Endodermal cell (in vitro differentiated cells): Measurements from ENCODE around the gene KLHL18. TPM values are rescaled to one million over a fixed set of nuclear protein-coding genes. Genes with fewer than 3 reads are reported as not detected.
A peak's percentile ranks its signal among the peaks of the same experiment; 100 is the strongest.

Experiments
- DNase-seq: peaks from one replicate; pipeline ENCODE4 v3.0.0-alpha.2; 2017
- H3K27ac ChIP-seq: 2 replicates; pipeline ENCODE4 v1.5.1; 2013; ENCODE audit warnings: mild to moderate bottlenecking, low read depth, low read length, moderate library complexity
- H3K27me3 ChIP-seq: 2 replicates; pipeline ENCODE4 v1.6.1; 2013; ENCODE audit warnings: mild to moderate bottlenecking, low read length, moderate library complexity; ENCODE audit not compliant: insufficient read depth, control insufficient read depth, poor library complexity, severe bottlenecking
- H3K36me3 ChIP-seq: 2 replicates; pipeline ENCODE4 v1.7.0; 2013; ENCODE audit warnings: mild to moderate bottlenecking, low read length, moderate library complexity; ENCODE audit not compliant: control insufficient read depth, insufficient read depth
- H3K4me1 ChIP-seq: one replicate; pipeline ENCODE4 v1.7.0; 2013; ENCODE audit warnings: low read length; ENCODE audit not compliant: control insufficient read depth, insufficient read depth
- H3K4me3 ChIP-seq: 2 replicates; pipeline ENCODE4 v1.5.1; 2013; ENCODE audit warnings: mild to moderate bottlenecking, low read length, moderate library complexity
- H3K9ac ChIP-seq: 2 replicates; pipeline ENCODE4 v1.6.1; 2013; ENCODE audit warnings: mild to moderate bottlenecking, low read length, moderate library complexity; ENCODE audit not compliant: poor library complexity, severe bottlenecking; ENCODE audit errors: extremely low read depth
- H3K9me3 ChIP-seq: 2 replicates; pipeline ENCODE4 v1.6.1; 2013; ENCODE audit warnings: mild to moderate bottlenecking, low read length, moderate library complexity; ENCODE audit not compliant: control insufficient read depth
- H3K27ac Mint-ChIP-seq: 2 replicates; pipeline ENCODE4 v1.8.0; 2020; ENCODE audit warnings: mixed read lengths
- H3K27me3 Mint-ChIP-seq: 2 replicates; pipeline ENCODE4 v1.8.0; 2021; ENCODE audit warnings: mild to moderate bottlenecking, mixed read lengths; ENCODE audit not compliant: insufficient read depth
- H3K36me3 Mint-ChIP-seq: 2 replicates; pipeline ENCODE4 v1.8.0; 2020; ENCODE audit warnings: low read depth, mixed read lengths
- H3K4me1 Mint-ChIP-seq: 2 replicates; pipeline ENCODE4 v1.8.0; 2020; ENCODE audit warnings: mixed read lengths
- H3K4me3 Mint-ChIP-seq: 2 replicates; pipeline ENCODE4 v1.8.0; 2020; ENCODE audit warnings: mild to moderate bottlenecking, moderate library complexity, mixed read lengths
- H3K9me3 Mint-ChIP-seq: 2 replicates; pipeline ENCODE4 v1.8.0; 2020; ENCODE audit warnings: mild to moderate bottlenecking, mixed read lengths
- CTCF ChIP-seq: fragments of 200-600 bp; sonication (generic); conservative IDR thresholded peaks from 2 replicates; pipeline ENCODE4 v1.5.0; 2021; ENCODE audit warnings: antibody characterized with exemption, mild to moderate bottlenecking
- WGBS, 2 experiments: methylation state at CpG; one replicate each; pipeline versions ENCODE4 v1.1.5 to v1.1.7; 2013; ENCODE audit warnings: missing lambda C conversion rate in 2 of 2, mixed read lengths in 1 of 2; ENCODE audit not compliant: insufficient coverage in 1 of 2, insufficient read length in 1 of 2; 5-methylcytosine and 5-hydroxymethylcytosine counted together
- total RNA-seq, 2 donors: library from RNA; stranded (reverse); fragmentation: NEBNext Ultra II Directional in 1 of 2; extraction: Animal tissue kit (Norgen Biotek cat#: 25700) in 1 of 2; gene quantifications; 2 replicates in 1 of 2; 3 replicates in 1 of 2; pipeline ENCODE4 v1.2.1, GENCODE V29; 2021

The KLHL18 gene
- total RNA-seq, 2 donors from 2014 or later = 20.7 to 28.3 TPM

- H3K36me3 ChIP-seq = peaks cover 68% of the 10 kb centered on the region
- no peaks in the 10 kb centered on the region for H3K9me3 ChIP-seq
- no peak overlapping the region for H3K27ac ChIP-seq
- H3K9ac ChIP-seq = no peak overlapping the region
- Mint-ChIP-seq H3K27ac (peak overlapping the region; percentile 35), H3K36me3 (peaks cover 57% of the 10 kb centered on the region), H3K4me1 (no peaks in the 10 kb centered on the region), H3K4me3 (no peak overlapping the region), H3K9me3 (no peaks in the 10 kb centered on the region), H3K27me3 (no peaks in the 10 kb centered on the region)
- WGBS, 2 experiments = 88 to 91% methylated on average over 3 to 8 of the region's 8 CpGs
- H3K4me1 ChIP-seq = no peaks in the 10 kb centered on the region
- no peak for TF ChIP-seq CTCF
- H3K27me3 ChIP-seq = no peaks in the 10 kb centered on the region
- H3K4me3 ChIP-seq = no peak overlapping the region
- DNase-seq = no peak
These were observed 40.9 kb downstream of the KLHL18 start for GRCh38 chr3:47323431-47324277.

- H3K27ac Mint-ChIP-seq = no peak overlapping the region
- H3K4me3 ChIP-seq = no peak overlapping the region
- H3K4me1 Mint-ChIP-seq = no peaks in the 10 kb centered on the region
- peaks cover 63% of the 10 kb centered on the region for H3K36me3 Mint-ChIP-seq
- peaks cover 72% of the 10 kb centered on the region for H3K36me3 ChIP-seq
- H3K27me3 Mint-ChIP-seq = no peaks in the 10 kb centered on the region
- no peaks in the 10 kb centered on the region for H3K4me1 ChIP-seq
- H3K9me3 Mint-ChIP-seq = no peaks in the 10 kb centered on the region
- no peak overlapping the region for H3K9ac ChIP-seq
- TF ChIP-seq CTCF = peak; percentile 88
- no peak overlapping the region for H3K27ac ChIP-seq
- no peaks in the 10 kb centered on the region for H3K27me3 ChIP-seq
- WGBS, 2 experiments = 8 to 15% methylated on average over 2 of the region's 2 CpGs
- no peaks in the 10 kb centered on the region for H3K9me3 ChIP-seq
- H3K4me3 Mint-ChIP-seq = no peak overlapping the region
- DNase-seq = peak; percentile 90
These were observed 41.6 kb downstream of the KLHL18 start for GRCh38 chr3:47324278-47324865.

- no peak for TF ChIP-seq CTCF
These were observed 51.2 kb downstream of the KLHL18 start for GRCh38 chr3:47333907-47334306.

More at GRCh38 chr3:47333907-47334306, 51.2 kb downstream of the KLHL18 start:
- H3K4me3 ChIP-seq = no peak overlapping the region
- DNase-seq = no peak
- Mint-ChIP-seq H3K4me1 (no peaks in the 10 kb centered on the region), H3K27ac (no peak overlapping the region), H3K4me3 (no peak overlapping the region), H3K27me3 (no peaks in the 10 kb centered on the region), H3K9me3 (no peaks in the 10 kb centered on the region), H3K36me3 (peaks cover 75% of the 10 kb centered on the region)
- H3K9me3 ChIP-seq = no peaks in the 10 kb centered on the region
- H3K4me1 ChIP-seq = no peaks in the 10 kb centered on the region
- no peak overlapping the region for H3K27ac ChIP-seq
- peaks cover 86% of the 10 kb centered on the region for H3K36me3 ChIP-seq
- H3K27me3 ChIP-seq = no peaks in the 10 kb centered on the region
- no peak overlapping the region for H3K9ac ChIP-seq
- 92 to 95% methylated on average over 2 to 3 of the region's 3 CpGs for WGBS, 2 experiments
